K562 (cell line): ENCODE data around the gene CERS6. TPM values are rescaled to one million over a fixed set of nuclear protein-coding genes. Genes with fewer than 3 reads are reported as not detected.

Source experiments
- ATF3 ChIP-seq, 2 experiments: fragments of 450-650 bp in 1 of 2; sonication (generic) in 1 of 2; formaldehyde crosslinking in 1 of 2; IDR thresholded peaks in 1 of 2; conservative IDR thresholded peaks in 1 of 2; 2 replicates each; pipeline versions ENCODE4 v1.6.1 to v1.8.1; 2016 to 2023; ENCODE audit warnings: mild to moderate bottlenecking in 2 of 2, moderate library complexity in 2 of 2, inconsistent platforms in 1 of 2, missing genetic modification reagents in 1 of 2
- BCOR ChIP-seq: fragments of 450-650 bp; IDR thresholded peaks from 2 replicates; pipeline ENCODE4 v1.6.1; 2016
- CBX8 ChIP-seq: fragments of 200-600 bp; sonication (generic); IDR thresholded peaks from 2 replicates; pipeline ENCODE4 v1.6.1; 2012; ENCODE audit warnings: borderline replicate concordance, mixed run types, low read depth, mild to moderate bottlenecking, moderate library complexity, mixed read lengths, low read length, control low read depth, inconsistent platforms; ENCODE audit not compliant: poor library complexity, severe bottlenecking; ENCODE audit errors: extremely low read depth
- DACH1 ChIP-seq: fragments of 450-650 bp; IDR thresholded peaks from 2 replicates; pipeline ENCODE4 v1.6.1; 2018; ENCODE audit not compliant: partially characterized antibody
- DPF2 ChIP-seq: fragments of 450-650 bp; IDR thresholded peaks from 2 replicates; pipeline ENCODE4 v1.6.1; 2016
- EGR1 ChIP-seq: fragments of 450-650 bp; conservative IDR thresholded peaks from 2 replicates; pipeline ENCODE4 v1.6.1; 2017; ENCODE audit warnings: mild to moderate bottlenecking
- ELF4 ChIP-seq: fragments of 450-650 bp; formaldehyde crosslinking; IDR thresholded peaks from 2 replicates; pipeline ENCODE4 v1.4.0; 2022; ENCODE audit warnings: missing genetic modification characterization
- EP400 ChIP-seq: fragments of 450-650 bp; IDR thresholded peaks from 2 replicates; pipeline ENCODE4 v1.6.1; 2017; ENCODE audit warnings: antibody characterized with exemption, mild to moderate bottlenecking, moderate library complexity
- GATAD2B ChIP-seq: fragments of 450-650 bp; IDR thresholded peaks from 2 replicates; pipeline ENCODE4 v1.6.1; 2017; ENCODE audit warnings: mild to moderate bottlenecking, borderline replicate concordance
- HDAC1 ChIP-seq, 2 experiments: fragments of 450-650 bp; IDR thresholded peaks; 2 replicates each; pipeline ENCODE4 v1.6.1; 2016 to 2017; ENCODE audit warnings: inconsistent platforms in 1 of 2, mild to moderate bottlenecking in 1 of 2, moderate library complexity in 1 of 2
- JUN ChIP-seq, 2 experiments: sonication (generic) in 1 of 2; formaldehyde crosslinking in 1 of 2; IDR thresholded peaks; 2 replicates each; pipeline versions ENCODE4 v1.6.1 to v1.8.0; 2012 to 2022; ENCODE audit warnings: borderline replicate concordance in 2 of 2, mild to moderate bottlenecking in 2 of 2, improper control_type of control experiment in 1 of 2, low read depth in 1 of 2, low read length in 1 of 2, missing genetic modification reagents in 1 of 2
- KHSRP ChIP-seq: fragments of 450-650 bp; IDR thresholded peaks from 2 replicates; pipeline ENCODE4 v1.6.1; 2017
- MAFK ChIP-seq: IDR thresholded peaks from 2 replicates; pipeline ENCODE4 v1.6.1; 2011; ENCODE audit warnings: low read length, improper control_type of control experiment
- MEF2A ChIP-seq: IDR thresholded peaks from 2 replicates; pipeline ENCODE4 v1.6.1; 2011; ENCODE audit warnings: low read depth, mild to moderate bottlenecking, low read length, moderate library complexity; ENCODE audit not compliant: control insufficient read depth
- NCOA6 ChIP-seq: fragments of 450-650 bp; IDR thresholded peaks from 2 replicates; pipeline ENCODE4 v1.6.1; 2017; ENCODE audit warnings: mild to moderate bottlenecking
- NR2F6 ChIP-seq: fragments of 450-650 bp; formaldehyde crosslinking; IDR thresholded peaks from 2 replicates; pipeline ENCODE4 v1.4.0; 2020; ENCODE audit warnings: mild to moderate bottlenecking
- POLR2AphosphoS2 ChIP-seq: IDR thresholded peaks from 2 replicates; pipeline ENCODE4 v1.6.1; 2012; ENCODE audit warnings: low read length, improper control_type of control experiment
- PPARD ChIP-seq: fragments of 250-450 bp; sonication (Bioruptor Pico); IDR thresholded peaks from 2 replicates; pipeline ENCODE4 v1.8.0; 2022; ENCODE audit warnings: inconsistent platforms, mild to moderate bottlenecking, moderate library complexity
- SOX6 ChIP-seq: fragments of 450-650 bp; IDR thresholded peaks from 2 replicates; pipeline ENCODE4 v1.6.1; 2014; ENCODE audit warnings: mild to moderate bottlenecking
- ZNF57 ChIP-seq: fragments of 450-650 bp; formaldehyde crosslinking; IDR thresholded peaks from 2 replicates; pipeline ENCODE4 v1.4.0; 2020; ENCODE audit warnings: mild to moderate bottlenecking, moderate library complexity
- ZNF76 ChIP-seq: fragments of 250-450 bp; sonication (Bioruptor Pico); IDR thresholded peaks from 2 replicates; pipeline ENCODE4 v1.4.0; 2020; ENCODE audit warnings: mild to moderate bottlenecking, moderate library complexity, borderline replicate concordance
- ZNF764 ChIP-seq: fragments of 250-450 bp; sonication (Bioruptor Pico); IDR thresholded peaks from 2 replicates; pipeline ENCODE4 v1.4.0; 2020; ENCODE audit warnings: low read depth, mild to moderate bottlenecking, moderate library complexity
- polyA plus RNA-seq, 8 experiments: library from polyadenylated mRNA; depleted of rRNA in 4 of 8; stranded (reverse) in 5 of 8; unstranded in 3 of 8; fragments of >200 nt; fragmentation: Nextera tagmentation in 2 of 8; fragmentation: Illumina TruSeq in 1 of 8; extraction: Ambion mirVana in 2 of 8; extraction: Trizol in 1 of 8; gene quantifications; 2 replicates each; pipeline versions ENCODE4 v1.2.1 to v1.2.3, GENCODE V29; 2011 to 2014; ENCODE audit warnings: inconsistent platforms in 1 of 8, missing spikeins in 1 of 8
- total RNA-seq, 7 experiments: library from RNA; depleted of rRNA in 6 of 7; stranded (reverse); fragments of >200 nt in 6 of 7; fragmentation: Illumina TruSeq in 2 of 7; extraction: Trizol in 2 of 7; gene quantifications; 2 replicates each; pipeline versions ENCODE4 v1.2.1 to v1.2.3, GENCODE V29; 2011 to 2021; ENCODE audit warnings: low replicate concordance in 1 of 7
- TF ChIP-seq, protein P1 (sequence below): fragments of 250-450 bp; sonication (Bioruptor Pico); IDR thresholded peaks from 2 replicates; pipeline ENCODE4 v1.5.0; 2021
- TF ChIP-seq, protein P2 (sequence below), 2 experiments: fragments of 250-450 bp in 1 of 2; fragments of 450-650 bp in 1 of 2; sonication (Bioruptor Pico) in 1 of 2; IDR thresholded peaks; 2 replicates each; pipeline versions ENCODE4 v1.6.1 to v1.8.0; 2016 to 2021; ENCODE audit warnings: mild to moderate bottlenecking in 2 of 2, moderate library complexity in 2 of 2, missing compliant biosample characterization in 1 of 2, missing genetic modification characterization in 1 of 2

Gene CERS6
- total and polyA plus RNA-seq, 9 of the 15 experiments (the other 6 are each of a cell fraction or from before 2014, with no cell fraction given): 1.6 to 13.6 (median 11.4) TPM

- TF ChIP-seq MAFK (no peak), JUN (IDR thresholded peaks at IDR 0.05; ENCODE audit: borderline replicate concordance, low read depth, low read length) (no peak), JUN (CRISPR knock-in tag; IDR thresholded peaks at IDR 0.05; ENCODE audit: borderline replicate concordance) (no peak), DPF2 (peak; percentile 88), MEF2A (no peak), GATAD2B (no peak), POLR2AphosphoS2 (no peak), SOX6 (peak; percentile 74), DACH1 (peak; percentile 41), EP400 (no peak), ZNF764 (CRISPR knock-in tag) (no peak), PPARD (no peak), ZNF76 (CRISPR knock-in tag) (no peak), CBX8 (no peak), NR2F6 (no peak), ZNF57 (CRISPR knock-in tag) (no peak; the same call in 1 of the 2 replicates), KHSRP (no peak), BCOR (0 out of 2 replicates have a peak, but pooled peaks have one; percentile 16), ELF4 (CRISPR knock-in tag) (no peak), HDAC1 (IDR thresholded peaks at IDR 0.05) (peak in 1 of 2 experiments; percentile 49; a peak in 1 of 4 replicates), EGR1 (no peak), NCOA6 (no peak), ATF3 (IDR thresholded peaks at IDR 0.05) (peak; percentile 64; the same call in 1 of the 2 replicates), ATF3 (CRISPR knock-in tag; conservative IDR thresholded peaks at IDR 0.05) (no peak)
- TF ChIP-seq, protein P1, sequence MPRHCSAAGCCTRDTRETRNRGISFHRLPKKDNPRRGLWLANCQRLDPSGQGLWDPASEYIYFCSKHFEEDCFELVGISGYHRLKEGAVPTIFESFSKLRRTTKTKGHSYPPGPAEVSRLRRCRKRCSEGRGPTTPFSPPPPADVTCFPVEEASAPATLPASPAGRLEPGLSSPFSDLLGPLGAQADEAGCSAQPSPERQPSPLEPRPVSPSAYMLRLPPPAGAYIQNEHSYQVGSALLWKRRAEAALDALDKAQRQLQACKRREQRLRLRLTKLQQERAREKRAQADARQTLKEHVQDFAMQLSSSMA: no peak
- TF ChIP-seq, protein P2, sequence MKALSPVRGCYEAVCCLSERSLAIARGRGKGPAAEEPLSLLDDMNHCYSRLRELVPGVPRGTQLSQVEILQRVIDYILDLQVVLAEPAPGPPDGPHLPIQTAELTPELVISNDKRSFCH (CRISPR knock-in tag; IDR thresholded peaks at IDR 0.05): no peak
- TF ChIP-seq, protein P2 (tag; IDR thresholded peaks at IDR 0.05): no peak
These were observed 229.8 kb downstream of the CERS6 start (continued) for GRCh38 chr2:168685600-168686451.
